ENCODE data around the gene RWDD4. TPM values are rescaled to one million over a fixed set of nuclear protein-coding genes. Genes with fewer than 3 reads are reported as not detected.

RWDD4 gene
- total RNA-seq: 10 to 100 TPM in 1 of 6 experiments, 1 to 10 TPM in 5; 8.4 to 10.4 (median 8.5) TPM
- long read RNA-seq, partial matches to known transcripts: 1 of 3 reads
- long read RNA-seq, other reads (novel, unspliced or antisense): 0 of 3 reads

DNA sequence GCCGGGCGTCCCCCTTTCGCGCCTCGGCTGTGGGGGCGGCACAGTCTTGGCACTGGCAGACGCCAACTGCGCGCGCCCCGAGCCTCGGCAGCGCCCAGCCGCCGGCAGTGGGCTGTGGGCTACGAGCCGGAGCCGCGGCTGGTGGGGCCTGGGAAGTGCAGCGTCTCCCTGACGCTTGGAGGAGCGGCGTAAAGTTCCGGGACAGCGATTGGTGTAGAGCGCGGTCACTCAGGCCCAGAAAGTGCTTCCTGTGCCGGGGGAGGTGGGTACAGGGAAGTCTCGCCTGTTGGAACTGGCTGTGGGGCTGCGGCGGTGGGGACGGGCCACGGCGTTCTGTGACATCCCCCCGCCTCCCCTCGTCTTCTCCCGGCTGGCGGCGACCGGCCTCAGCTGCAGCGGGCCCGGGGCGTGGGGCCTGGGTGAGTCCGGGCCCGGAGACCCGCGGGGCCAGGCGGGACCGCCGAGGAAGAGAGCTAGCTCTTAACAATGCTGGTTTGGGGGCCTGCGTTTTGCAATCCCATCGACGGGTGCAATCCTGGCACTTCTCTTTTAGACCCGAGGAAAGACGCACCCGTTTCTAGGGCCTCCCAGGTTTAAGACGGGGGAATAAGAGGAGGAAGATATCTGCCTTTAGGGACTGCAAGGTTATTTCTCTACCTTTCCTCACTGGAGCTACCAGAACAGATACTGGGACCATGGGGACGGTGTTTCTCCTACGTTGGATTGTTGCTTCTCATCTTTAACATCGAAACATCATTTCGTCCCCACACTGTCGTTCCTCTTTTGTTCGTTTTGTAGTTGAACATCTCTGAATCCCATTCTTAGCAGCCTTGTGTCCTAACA lies at the start of gene RWDD4, which contains the start of gene TRAPPC11:
RWDD4 (minus strand) TSS at position 157 of the 843 bp plus-strand sequence. CDS start 233 bp downstream, outside the sequence.
TRAPPC11 (plus strand) TSS at position 265 of the 843 bp plus-strand sequence. CDS start 4,575 bp downstream, outside the sequence.
- ATAC-seq: peak; percentile 99 to 100 (median 99)
- Histone ChIP-seq H3K9me3 (no peaks in the 10 kb centered on the region), H3K36me3 (peaks cover 0 to 12% (median 0%) of the 10 kb centered on the region in 4 donors), H3K27ac (peak within 1 kb of the TSS; percentile 84 to 85 (median 85)), H3K4me3 (peak within 1 kb of the TSS; percentile 84 to 92 (median 87)), H3K27me3 (no peaks in the 10 kb centered on the region), H3K4me1 (peaks cover 0 to 22% (median 0%) of the 10 kb centered on the region in 4 donors)
- DNase-seq: peak; percentile 98 to 99 (median 99)
- TF ChIP-seq, protein P1, sequence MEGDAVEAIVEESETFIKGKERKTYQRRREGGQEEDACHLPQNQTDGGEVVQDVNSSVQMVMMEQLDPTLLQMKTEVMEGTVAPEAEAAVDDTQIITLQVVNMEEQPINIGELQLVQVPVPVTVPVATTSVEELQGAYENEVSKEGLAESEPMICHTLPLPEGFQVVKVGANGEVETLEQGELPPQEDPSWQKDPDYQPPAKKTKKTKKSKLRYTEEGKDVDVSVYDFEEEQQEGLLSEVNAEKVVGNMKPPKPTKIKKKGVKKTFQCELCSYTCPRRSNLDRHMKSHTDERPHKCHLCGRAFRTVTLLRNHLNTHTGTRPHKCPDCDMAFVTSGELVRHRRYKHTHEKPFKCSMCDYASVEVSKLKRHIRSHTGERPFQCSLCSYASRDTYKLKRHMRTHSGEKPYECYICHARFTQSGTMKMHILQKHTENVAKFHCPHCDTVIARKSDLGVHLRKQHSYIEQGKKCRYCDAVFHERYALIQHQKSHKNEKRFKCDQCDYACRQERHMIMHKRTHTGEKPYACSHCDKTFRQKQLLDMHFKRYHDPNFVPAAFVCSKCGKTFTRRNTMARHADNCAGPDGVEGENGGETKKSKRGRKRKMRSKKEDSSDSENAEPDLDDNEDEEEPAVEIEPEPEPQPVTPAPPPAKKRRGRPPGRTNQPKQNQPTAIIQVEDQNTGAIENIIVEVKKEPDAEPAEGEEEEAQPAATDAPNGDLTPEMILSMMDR (IDR thresholded peaks at IDR 0.05): peak; percentile 18 to 55 (median 26)
- TF ChIP-seq POLR2A (IDR thresholded peaks at IDR 0.05): peak; percentile 97
- intact Hi-C loops (cut with DNase I): no loop called here
- 0% methylated on average over 18 of the region's 63 CpGs for WGBS (ENCODE audit: insufficient coverage, low coverage, low lambda C conversion rate, missing lambda C conversion rate)

DNA sequence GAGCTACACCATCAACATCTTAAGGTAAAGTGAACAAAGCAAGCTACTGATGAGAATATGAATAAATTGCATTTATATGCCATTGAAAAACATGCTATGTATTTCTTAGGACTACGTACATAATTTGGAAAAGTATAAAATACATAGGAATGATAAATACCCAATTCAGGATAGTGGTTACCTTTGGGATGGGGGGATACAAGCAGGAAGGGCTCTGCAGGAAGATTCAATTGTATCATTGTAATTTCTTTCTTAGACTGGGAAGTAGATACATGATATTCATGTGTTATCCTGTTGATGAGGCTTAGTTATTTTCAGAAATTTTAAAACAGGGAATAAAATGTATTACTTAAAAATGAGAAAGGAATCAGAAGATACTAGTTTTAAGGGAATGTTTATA lies 43.5 kb upstream of the RWDD4 start:
- Histone ChIP-seq H3K27me3 (no peaks in the 10 kb centered on the region), H3K4me1 (peaks cover 0 to 20% (median 8%) of the 10 kb centered on the region in 4 donors), H3K4me3 (no peak overlapping the region), H3K9me3 (no peaks in the 10 kb centered on the region), H3K36me3 (peaks cover 0 to 39% (median 13%) of the 10 kb centered on the region in 4 donors), H3K27ac (no peak overlapping the region)
- TF ChIP-seq POLR2A (IDR thresholded peaks at IDR 0.05): no peak
- TF ChIP-seq, protein P1 (IDR thresholded peaks at IDR 0.05): no peak
- intact Hi-C loops (cut with DNase I): no loop called here
- ATAC-seq (no peak), DNase-seq (no peak)
- WGBS (ENCODE audit: insufficient coverage, low coverage, low lambda C conversion rate, missing lambda C conversion rate): 100% methylated on average over 1 of the region's 1 CpG

DNA sequence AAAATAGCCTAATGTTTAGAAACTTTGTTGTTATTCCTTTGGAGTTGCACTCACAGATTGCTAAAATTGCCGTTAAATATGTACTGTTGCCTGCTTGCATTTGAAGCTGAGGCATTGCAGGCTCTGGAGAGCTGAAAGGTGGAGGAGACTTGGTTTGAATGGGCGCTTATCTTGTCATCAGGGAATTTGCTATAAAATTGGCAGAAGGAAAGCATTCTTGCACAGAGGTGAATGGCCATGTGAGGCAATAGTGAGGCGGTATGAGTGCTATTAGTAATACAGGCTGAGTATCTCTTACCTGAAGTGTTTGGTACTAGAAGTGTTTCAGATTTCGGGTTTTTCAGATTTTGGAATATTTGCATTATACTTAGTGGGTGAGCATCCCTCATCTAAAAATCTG lies 41.4 kb upstream of the RWDD4 start:
- Histone ChIP-seq H3K27ac (no peak overlapping the region), H3K4me3 (no peak overlapping the region), H3K27me3 (no peaks in the 10 kb centered on the region), H3K9me3 (no peaks in the 10 kb centered on the region), H3K4me1 (peaks cover 0 to 20% (median 8%) of the 10 kb centered on the region in 4 donors), H3K36me3 (peaks cover 0 to 54% (median 17%) of the 10 kb centered on the region in 4 donors)
- DNase-seq (no peak), ATAC-seq (peak; percentile 82 to 96 (median 88))
- TF ChIP-seq, protein P1 (IDR thresholded peaks at IDR 0.05): peak in 2 of 4 donors; percentile 8 to 13
- TF ChIP-seq POLR2A (IDR thresholded peaks at IDR 0.05): no peak
- intact Hi-C loops (cut with DNase I): no loop called here
- 63% methylated on average over 4 of the region's 4 CpGs for WGBS (ENCODE audit: insufficient coverage, low coverage, low lambda C conversion rate, missing lambda C conversion rate)

DNA sequence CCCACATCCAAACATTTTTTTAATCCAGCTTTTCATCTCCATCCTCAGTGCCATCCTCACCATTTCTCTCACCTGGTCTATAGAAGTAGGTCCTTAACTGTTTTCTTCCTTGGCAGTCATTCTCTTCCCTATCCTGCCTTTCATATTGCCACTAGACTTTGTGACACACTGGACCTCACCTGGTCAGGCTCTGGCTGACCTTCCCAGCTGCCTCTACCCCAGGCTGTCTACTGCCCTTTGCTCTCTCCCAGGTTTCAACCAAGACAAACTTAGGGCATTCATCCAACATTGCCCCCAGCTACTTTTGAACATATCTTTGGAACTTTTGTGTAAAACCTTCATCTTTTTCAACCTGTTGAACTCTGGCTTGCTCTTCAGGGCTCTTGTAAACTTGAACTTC lies 39.9 kb upstream of the RWDD4 start:
- H3K27me3 ChIP-seq: no peaks in the 10 kb centered on the region
- peaks cover 0 to 20% (median 8%) of the 10 kb centered on the region in 4 donors for H3K4me1 ChIP-seq
- intact Hi-C loops (cut with DNase I): no loop called here
- H3K36me3 ChIP-seq: peaks cover 0 to 63% (median 22%) of the 10 kb centered on the region in 4 donors
- no peaks in the 10 kb centered on the region for H3K9me3 ChIP-seq
- no peak overlapping the region for H3K4me3 ChIP-seq
- H3K27ac ChIP-seq: no peak overlapping the region
- DNase-seq: peak in 1 of 3 donors; percentile 54
- peak; percentile 66 to 85 (median 82) for ATAC-seq
- TF ChIP-seq, protein P1 (IDR thresholded peaks at IDR 0.05): no peak
- TF ChIP-seq POLR2A (IDR thresholded peaks at IDR 0.05): no peak
